PFSK-1 (cell line): Measurements from ENCODE around the gene PAK2.

Source experiments
- POLR2AphosphoS5 ChIP-seq: IDR thresholded peaks from 2 replicates; pipeline ENCODE4 v1.6.1; 2012; ENCODE audit warnings: low read depth, mild to moderate bottlenecking, control low read depth, low read length, moderate library complexity
- SIN3A ChIP-seq: IDR thresholded peaks from 2 replicates; pipeline ENCODE4 v1.6.1; 2012; ENCODE audit warnings: mild to moderate bottlenecking, low read length, moderate library complexity, borderline replicate concordance; ENCODE audit not compliant: insufficient read depth
- TF ChIP-seq, protein P1 (sequence below), 2 experiments: IDR thresholded peaks; 2 replicates each; pipeline versions ENCODE4 v1.6.1 to v1.8.0; 2011 to 2012; ENCODE audit warnings: low read depth in 2 of 2, low read length in 2 of 2, control low read depth in 1 of 2, inconsistent platforms in 1 of 2, mild to moderate bottlenecking in 1 of 2, moderate library complexity in 1 of 2; ENCODE audit not compliant: insufficient read depth in 1 of 2

DNA sequence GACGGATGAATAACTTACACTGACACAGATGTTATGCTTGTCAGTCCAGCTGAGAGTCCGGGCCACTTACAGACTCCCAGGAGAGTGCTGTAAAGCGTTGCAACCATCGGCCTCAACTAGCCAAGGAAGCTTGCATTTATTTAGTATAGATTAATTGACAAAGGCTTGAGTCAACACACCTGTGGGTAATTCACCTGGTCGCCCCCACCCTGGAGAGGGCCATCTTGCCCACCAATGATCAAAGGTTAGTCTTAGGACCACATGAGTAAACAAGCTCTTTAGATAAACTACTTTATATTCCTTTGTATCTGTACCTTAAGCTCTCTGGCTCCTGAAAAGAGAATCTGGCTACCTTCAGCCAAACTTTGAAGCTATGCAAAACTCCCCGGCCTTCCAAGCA is 51.0 kb downstream of the PAK2 start:
- TF ChIP-seq POLR2AphosphoS5, result no peak
- TF ChIP-seq, protein P1, sequence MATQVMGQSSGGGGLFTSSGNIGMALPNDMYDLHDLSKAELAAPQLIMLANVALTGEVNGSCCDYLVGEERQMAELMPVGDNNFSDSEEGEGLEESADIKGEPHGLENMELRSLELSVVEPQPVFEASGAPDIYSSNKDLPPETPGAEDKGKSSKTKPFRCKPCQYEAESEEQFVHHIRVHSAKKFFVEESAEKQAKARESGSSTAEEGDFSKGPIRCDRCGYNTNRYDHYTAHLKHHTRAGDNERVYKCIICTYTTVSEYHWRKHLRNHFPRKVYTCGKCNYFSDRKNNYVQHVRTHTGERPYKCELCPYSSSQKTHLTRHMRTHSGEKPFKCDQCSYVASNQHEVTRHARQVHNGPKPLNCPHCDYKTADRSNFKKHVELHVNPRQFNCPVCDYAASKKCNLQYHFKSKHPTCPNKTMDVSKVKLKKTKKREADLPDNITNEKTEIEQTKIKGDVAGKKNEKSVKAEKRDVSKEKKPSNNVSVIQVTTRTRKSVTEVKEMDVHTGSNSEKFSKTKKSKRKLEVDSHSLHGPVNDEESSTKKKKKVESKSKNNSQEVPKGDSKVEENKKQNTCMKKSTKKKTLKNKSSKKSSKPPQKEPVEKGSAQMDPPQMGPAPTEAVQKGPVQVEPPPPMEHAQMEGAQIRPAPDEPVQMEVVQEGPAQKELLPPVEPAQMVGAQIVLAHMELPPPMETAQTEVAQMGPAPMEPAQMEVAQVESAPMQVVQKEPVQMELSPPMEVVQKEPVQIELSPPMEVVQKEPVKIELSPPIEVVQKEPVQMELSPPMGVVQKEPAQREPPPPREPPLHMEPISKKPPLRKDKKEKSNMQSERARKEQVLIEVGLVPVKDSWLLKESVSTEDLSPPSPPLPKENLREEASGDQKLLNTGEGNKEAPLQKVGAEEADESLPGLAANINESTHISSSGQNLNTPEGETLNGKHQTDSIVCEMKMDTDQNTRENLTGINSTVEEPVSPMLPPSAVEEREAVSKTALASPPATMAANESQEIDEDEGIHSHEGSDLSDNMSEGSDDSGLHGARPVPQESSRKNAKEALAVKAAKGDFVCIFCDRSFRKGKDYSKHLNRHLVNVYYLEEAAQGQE (IDR thresholded peaks at IDR 0.05; ENCODE audit: insufficient read depth in 1 of 2, low read depth in 2 of 2, low read length in 2 of 2), result no peak
- no peak for TF ChIP-seq SIN3A
